ENCODE measurements around the gene CRTAC1.

Gene CRTAC1

DNA sequence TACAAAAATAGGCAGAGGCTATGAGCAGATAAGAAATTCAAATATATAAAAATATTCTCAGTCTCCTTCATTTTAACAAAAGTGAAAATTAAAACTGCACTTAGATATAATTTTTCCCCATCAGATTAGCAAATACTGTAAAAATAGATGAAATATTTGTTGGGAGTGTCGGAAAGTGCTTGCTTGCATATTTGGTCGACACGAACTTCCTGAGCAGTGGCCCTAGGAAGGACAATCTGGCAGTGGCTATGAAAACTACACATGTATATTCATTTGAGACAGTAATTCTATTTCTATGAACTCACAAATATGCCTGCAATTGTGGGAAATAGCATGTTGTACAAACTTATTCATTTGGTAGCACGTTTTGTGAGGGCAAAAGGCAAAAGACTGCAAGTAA, 99.4 kb downstream of the CRTAC1 start:
- Histone ChIP-seq H3K4me2 (ENCODE audit: low read length) (no peak overlapping the region), H2AFZ (ENCODE audit: insufficient read depth, low read length, poor library complexity) (no peak overlapping the region), H3K23ac (ENCODE audit: low read length) (no peak overlapping the region), H3K14ac (ENCODE audit: low read length) (no peak overlapping the region), H3K79me1 (ENCODE audit: low read length) (no peaks in the 10 kb centered on the region), H3K4me1 (ENCODE audit: control insufficient read depth in 1 of 2, insufficient read depth in 2 of 2, low read length in 2 of 2) (no peaks in the 10 kb centered on the region), H4K8ac (ENCODE audit: low read depth, low read length) (no peak overlapping the region), H3K27me3 (ENCODE audit: insufficient read depth, low read length) (no peaks in the 10 kb centered on the region), H3K27ac (ENCODE audit: low read depth, low read length) (no peak overlapping the region), H2BK5ac (ENCODE audit: low read depth, low read length, poor library complexity) (no peak overlapping the region), H2BK12ac (ENCODE audit: low read length) (no peak overlapping the region), H3K79me2 (ENCODE audit: control insufficient read depth, insufficient read depth, low read length, poor library complexity) (no peaks in the 10 kb centered on the region), H3K18ac (ENCODE audit: low read length) (no peak overlapping the region), H3K9me3 (ENCODE audit: insufficient read depth, low read depth, low read length) (no peaks in the 10 kb centered on the region), H2AK5ac (ENCODE audit: low read length) (no peak overlapping the region), H4K91ac (ENCODE audit: low read depth, low read length) (no peak overlapping the region), H3K36me3 (ENCODE audit: control insufficient read depth in 1 of 2, insufficient read depth in 2 of 2, low read length in 2 of 2) (no peaks in the 10 kb centered on the region), H4K12ac (ENCODE audit: low read depth, low read length) (no peak overlapping the region), H2BK120ac (ENCODE audit: insufficient read depth, low read length, poor library complexity) (no peak overlapping the region), H3K4ac (ENCODE audit: low read depth, low read length) (no peak overlapping the region), H3K9ac (ENCODE audit: low read length) (no peak overlapping the region), H3K4me3 (ENCODE audit: low read depth, low read length) (no peak overlapping the region)
- WGBS (ENCODE audit: extremely low coverage, insufficient coverage, insufficient read length), result no CpG with 5 or more reads among the region's 4 CpGs
- DNase-seq, result no peak

DNA sequence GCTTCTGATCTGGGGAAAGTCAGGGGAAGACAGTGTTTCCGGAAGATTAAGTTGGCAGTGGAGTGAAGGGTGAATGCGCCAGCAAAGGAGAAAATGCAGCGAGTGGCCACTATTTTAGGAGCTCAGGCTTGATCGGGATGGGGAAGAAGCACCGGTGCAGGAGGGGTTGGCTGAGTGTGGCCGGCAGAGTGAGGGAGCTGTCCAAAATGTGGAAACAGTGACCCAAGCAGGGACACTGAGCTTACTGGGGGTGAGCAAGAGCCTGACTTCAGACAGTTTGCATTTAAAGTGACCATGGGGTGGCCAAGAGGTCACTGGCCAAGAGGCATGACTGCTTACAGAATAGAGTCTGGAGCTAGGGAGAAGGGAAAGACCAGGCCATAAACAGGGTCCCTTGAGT, 101.5 kb downstream of the CRTAC1 start:
- H3K79me2 ChIP-seq (ENCODE audit: control insufficient read depth, insufficient read depth, low read length, poor library complexity), result no peaks in the 10 kb centered on the region
- H3K4ac ChIP-seq (ENCODE audit: low read depth, low read length), result no peak overlapping the region
- H3K4me3 ChIP-seq (ENCODE audit: low read depth, low read length), result no peak overlapping the region
- H4K8ac ChIP-seq (ENCODE audit: low read depth, low read length), result no peak overlapping the region
- no peak overlapping the region for H2BK12ac ChIP-seq (ENCODE audit: low read length)
- no peak overlapping the region for H3K23ac ChIP-seq (ENCODE audit: low read length)
- H3K4me2 ChIP-seq (ENCODE audit: low read length), result no peak overlapping the region
- no peak for DNase-seq
- H2BK5ac ChIP-seq (ENCODE audit: low read depth, low read length, poor library complexity), result no peak overlapping the region
- H2AK5ac ChIP-seq (ENCODE audit: low read length), result no peak overlapping the region
- no peak overlapping the region for H3K27ac ChIP-seq (ENCODE audit: low read depth, low read length)
- no peaks in the 10 kb centered on the region for H3K4me1 ChIP-seq (ENCODE audit: control insufficient read depth in 1 of 2, insufficient read depth in 2 of 2, low read length in 2 of 2)
- no peak overlapping the region for H3K18ac ChIP-seq (ENCODE audit: low read length)
- H2BK120ac ChIP-seq (ENCODE audit: insufficient read depth, low read length, poor library complexity), result no peak overlapping the region
- H3K9ac ChIP-seq (ENCODE audit: low read length), result no peak overlapping the region
- H3K36me3 ChIP-seq (ENCODE audit: control insufficient read depth in 1 of 2, insufficient read depth in 2 of 2, low read length in 2 of 2), result no peaks in the 10 kb centered on the region
- H3K27me3 ChIP-seq (ENCODE audit: insufficient read depth, low read length), result no peaks in the 10 kb centered on the region
- no peaks in the 10 kb centered on the region for H3K79me1 ChIP-seq (ENCODE audit: low read length)
- H2AFZ ChIP-seq (ENCODE audit: insufficient read depth, low read length, poor library complexity), result no peak overlapping the region
- H4K12ac ChIP-seq (ENCODE audit: low read depth, low read length), result no peak overlapping the region
- no peak overlapping the region for H4K91ac ChIP-seq (ENCODE audit: low read depth, low read length)
- H3K14ac ChIP-seq (ENCODE audit: low read length), result no peak overlapping the region
- no CpG with 5 or more reads among the region's 6 CpGs for WGBS (ENCODE audit: extremely low coverage, insufficient coverage, insufficient read length)
- H3K9me3 ChIP-seq (ENCODE audit: insufficient read depth, low read depth, low read length), result peaks cover 2% of the 10 kb centered on the region

DNA sequence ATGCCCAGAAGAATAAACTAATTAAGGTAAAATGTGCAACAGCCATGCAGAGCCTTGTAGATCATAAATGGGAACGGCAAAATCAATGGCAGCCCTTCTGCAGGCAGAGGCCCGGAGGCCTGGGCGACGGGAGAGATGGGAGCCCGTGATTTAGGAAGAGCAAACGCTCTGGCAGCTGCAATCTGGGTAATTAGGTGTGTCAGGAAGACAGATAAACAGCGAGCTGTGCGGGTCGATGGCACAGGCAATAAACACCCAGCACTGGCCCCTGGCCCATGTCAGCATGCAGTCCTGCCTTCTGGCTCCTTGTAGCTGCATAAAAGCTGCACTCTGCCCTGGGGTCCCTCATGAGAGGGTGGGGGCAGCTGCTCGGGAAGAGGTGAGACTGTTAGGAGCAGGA, 102.8 kb downstream of the CRTAC1 start:
- Histone ChIP-seq H3K79me1 (ENCODE audit: low read length) (no peaks in the 10 kb centered on the region), H2AFZ (ENCODE audit: insufficient read depth, low read length, poor library complexity) (no peak overlapping the region), H3K4me2 (ENCODE audit: low read length) (no peak overlapping the region), H3K23ac (ENCODE audit: low read length) (no peak overlapping the region), H2BK120ac (ENCODE audit: insufficient read depth, low read length, poor library complexity) (no peak overlapping the region), H2BK5ac (ENCODE audit: low read depth, low read length, poor library complexity) (no peak overlapping the region), H3K9me3 (ENCODE audit: insufficient read depth, low read depth, low read length) (peaks cover 2% of the 10 kb centered on the region), H2BK12ac (ENCODE audit: low read length) (no peak overlapping the region), H4K8ac (ENCODE audit: low read depth, low read length) (no peak overlapping the region), H4K91ac (ENCODE audit: low read depth, low read length) (no peak overlapping the region), H2AK5ac (ENCODE audit: low read length) (no peak overlapping the region), H3K36me3 (ENCODE audit: control insufficient read depth in 1 of 2, insufficient read depth in 2 of 2, low read length in 2 of 2) (no peaks in the 10 kb centered on the region), H3K4me3 (ENCODE audit: low read depth, low read length) (no peak overlapping the region), H3K4ac (ENCODE audit: low read depth, low read length) (no peak overlapping the region), H3K18ac (ENCODE audit: low read length) (no peak overlapping the region), H3K27ac (ENCODE audit: low read depth, low read length) (no peak overlapping the region), H3K27me3 (ENCODE audit: insufficient read depth, low read length) (no peaks in the 10 kb centered on the region), H3K9ac (ENCODE audit: low read length) (no peak overlapping the region), H3K79me2 (ENCODE audit: control insufficient read depth, insufficient read depth, low read length, poor library complexity) (no peaks in the 10 kb centered on the region), H3K14ac (ENCODE audit: low read length) (no peak overlapping the region), H4K12ac (ENCODE audit: low read depth, low read length) (no peak overlapping the region), H3K4me1 (ENCODE audit: control insufficient read depth in 1 of 2, insufficient read depth in 2 of 2, low read length in 2 of 2) (no peaks in the 10 kb centered on the region)
- DNase-seq, result peak in 1 of 2 donors; percentile 23
- WGBS (ENCODE audit: extremely low coverage, insufficient coverage, insufficient read length), result no CpG with 5 or more reads among the region's 10 CpGs

DNA sequence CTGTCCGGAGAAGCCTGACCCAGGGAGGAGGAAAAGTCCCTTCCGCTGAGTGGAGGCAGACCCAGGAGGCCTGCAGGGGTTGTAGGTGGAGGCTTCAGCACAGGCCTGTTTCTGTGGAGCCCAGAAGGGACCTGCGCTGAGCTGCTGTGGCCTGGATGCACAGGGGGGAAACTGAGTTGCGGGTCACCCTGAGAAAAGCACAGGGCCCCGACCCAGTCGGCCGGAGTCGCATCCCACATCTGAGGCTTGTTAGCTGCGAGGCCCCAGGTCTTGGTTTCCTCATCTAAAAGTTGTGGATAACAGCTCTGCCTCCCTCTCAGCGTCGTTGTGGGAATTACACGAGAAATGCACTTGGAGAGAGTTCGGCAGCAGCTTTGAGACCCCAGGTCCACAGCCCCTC, 104.4 kb downstream of the CRTAC1 start:
- no peak overlapping the region for H3K4me3 ChIP-seq (ENCODE audit: low read depth, low read length)

More for the DNA sequence above, 104.4 kb downstream of the CRTAC1 start:
- no peaks in the 10 kb centered on the region for H3K4me1 ChIP-seq (ENCODE audit: control insufficient read depth in 1 of 2, insufficient read depth in 2 of 2, low read length in 2 of 2)
- no peak overlapping the region for H4K8ac ChIP-seq (ENCODE audit: low read depth, low read length)
- H4K91ac ChIP-seq (ENCODE audit: low read depth, low read length), result no peak overlapping the region
- no peak overlapping the region for H3K23ac ChIP-seq (ENCODE audit: low read length)
- WGBS (ENCODE audit: extremely low coverage, insufficient coverage, insufficient read length), result no CpG with 5 or more reads among the region's 13 CpGs
- H3K18ac ChIP-seq (ENCODE audit: low read length), result no peak overlapping the region
- H2BK12ac ChIP-seq (ENCODE audit: low read length), result no peak overlapping the region
- H2BK5ac ChIP-seq (ENCODE audit: low read depth, low read length, poor library complexity), result no peak overlapping the region
- H3K27me3 ChIP-seq (ENCODE audit: insufficient read depth, low read length), result no peaks in the 10 kb centered on the region
- no peak overlapping the region for H2BK120ac ChIP-seq (ENCODE audit: insufficient read depth, low read length, poor library complexity)
- H2AK5ac ChIP-seq (ENCODE audit: low read length), result no peak overlapping the region
- H3K4ac ChIP-seq (ENCODE audit: low read depth, low read length), result no peak overlapping the region
- H3K9ac ChIP-seq (ENCODE audit: low read length), result no peak overlapping the region
- no peak overlapping the region for H3K14ac ChIP-seq (ENCODE audit: low read length)
- H4K12ac ChIP-seq (ENCODE audit: low read depth, low read length), result no peak overlapping the region
- no peak overlapping the region for H3K27ac ChIP-seq (ENCODE audit: low read depth, low read length)
- DNase-seq, result no peak
- no peaks in the 10 kb centered on the region for H3K79me2 ChIP-seq (ENCODE audit: control insufficient read depth, insufficient read depth, low read length, poor library complexity)
- no peaks in the 10 kb centered on the region for H3K79me1 ChIP-seq (ENCODE audit: low read length)
- peaks cover 2% of the 10 kb centered on the region for H3K9me3 ChIP-seq (ENCODE audit: insufficient read depth, low read depth, low read length)
- H2AFZ ChIP-seq (ENCODE audit: insufficient read depth, low read length, poor library complexity), result no peak overlapping the region
- H3K36me3 ChIP-seq (ENCODE audit: control insufficient read depth in 1 of 2, insufficient read depth in 2 of 2, low read length in 2 of 2), result no peaks in the 10 kb centered on the region
- H3K4me2 ChIP-seq (ENCODE audit: low read length), result no peak overlapping the region

Measured in trophoblast cell (in vitro differentiated cells and primary cell).